HTR-8/SVneo (cell line): ENCODE measurements around the gene PCIF1.

Source experiments
- DNase-seq: peaks from one replicate; pipeline ENCODE4 v3.0.0; 2011; ENCODE audit warnings: low spot score, mixed read lengths; ENCODE audit not compliant: insufficient read length
- FAIRE-seq: peaks from 2 replicates; lab custom pipeline; 2011; peaks lifted over from hg19 to GRCh38; lab: Jason Lieb, UNC

The PCIF1 gene

GRCh38 chr20:45962031-45962755, 27.7 kb downstream of the PCIF1 start:
- peak; percentile 86 for FAIRE-seq

GRCh38 chr20:45963059-45964005, 28.8 kb downstream of the PCIF1 start:
- FAIRE-seq, result peak; percentile 33
- peak; percentile 59 for DNase-seq

More at GRCh38 chr20:45962031-45962755, 27.7 kb downstream of the PCIF1 start:
- no peak for DNase-seq

- FAIRE-seq, result no peak
- no peak for DNase-seq
These were observed 29.5 kb downstream of the PCIF1 start for GRCh38 chr20:45964006-45964400.

DNA sequence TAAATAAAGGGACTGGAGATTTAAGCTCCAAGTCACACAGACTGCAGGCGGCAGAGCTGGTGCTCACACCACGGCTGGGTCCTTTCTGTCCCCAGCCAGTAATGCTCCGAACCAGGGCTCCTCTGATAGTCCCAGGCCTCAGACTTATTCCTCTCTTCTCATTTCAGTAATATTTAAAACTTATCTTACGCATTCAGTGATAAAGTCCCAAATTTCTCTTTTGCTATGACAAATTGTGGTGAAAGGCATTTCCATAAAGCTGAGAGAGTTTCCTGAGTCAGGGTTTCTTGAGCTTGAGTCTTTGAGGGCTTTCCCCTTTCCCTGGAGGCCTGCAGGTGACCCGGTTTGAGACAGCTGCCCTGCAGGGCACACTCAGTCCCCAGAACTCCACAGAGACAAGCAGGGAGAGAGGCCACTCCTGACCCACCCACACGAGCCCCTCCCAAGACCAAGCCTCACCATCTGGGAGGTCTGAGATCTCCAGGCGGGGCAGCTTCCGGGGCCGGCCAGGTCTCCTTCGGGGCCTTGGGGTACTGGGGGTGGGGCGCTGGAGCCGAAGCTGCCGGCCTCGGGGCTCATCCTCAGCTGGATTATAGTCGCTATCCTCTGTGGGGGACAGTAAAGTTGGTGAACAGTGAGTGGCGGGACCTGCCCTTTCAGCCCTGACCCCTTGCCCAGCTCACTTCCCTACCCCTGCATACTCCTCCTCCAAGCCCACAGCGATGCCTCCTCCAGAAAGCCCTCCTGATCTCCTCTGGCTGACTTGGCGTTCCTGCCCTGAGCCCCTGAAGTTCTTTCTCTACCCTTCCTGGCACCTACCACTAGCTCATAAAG, 30.9 kb downstream of the PCIF1 start:
- no peak for FAIRE-seq

DNA sequence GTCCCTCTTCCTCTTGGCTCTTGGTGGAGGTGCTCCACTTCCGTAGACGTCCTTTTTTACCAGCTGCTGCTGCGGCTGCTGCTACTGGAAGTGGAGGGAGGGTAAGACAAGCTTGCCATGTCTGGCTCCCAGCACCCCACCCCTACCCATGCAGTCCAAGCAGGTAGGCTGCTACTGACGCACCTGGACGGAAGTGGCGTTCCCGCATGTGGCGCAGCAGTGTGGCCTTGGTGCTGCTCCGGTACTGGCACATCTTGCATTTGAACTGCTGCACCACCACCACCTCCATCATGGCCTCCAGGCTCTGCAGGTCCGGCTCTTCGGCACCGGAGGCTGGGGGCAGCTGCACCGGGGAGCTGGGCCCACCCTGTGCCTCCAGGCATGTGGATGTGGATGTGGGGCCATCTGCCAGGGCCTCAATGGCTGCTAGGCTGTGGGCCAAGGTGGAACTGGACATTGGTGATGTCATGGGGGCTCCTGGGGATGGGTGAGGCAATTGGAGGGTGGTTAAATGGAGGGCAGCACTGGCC, 33.1 kb downstream of the PCIF1 start:
- FAIRE-seq, result no peak
- DNase-seq, result no peak

More for the DNA sequence above, 30.9 kb downstream of the PCIF1 start:
- no peak for DNase-seq

DNA sequence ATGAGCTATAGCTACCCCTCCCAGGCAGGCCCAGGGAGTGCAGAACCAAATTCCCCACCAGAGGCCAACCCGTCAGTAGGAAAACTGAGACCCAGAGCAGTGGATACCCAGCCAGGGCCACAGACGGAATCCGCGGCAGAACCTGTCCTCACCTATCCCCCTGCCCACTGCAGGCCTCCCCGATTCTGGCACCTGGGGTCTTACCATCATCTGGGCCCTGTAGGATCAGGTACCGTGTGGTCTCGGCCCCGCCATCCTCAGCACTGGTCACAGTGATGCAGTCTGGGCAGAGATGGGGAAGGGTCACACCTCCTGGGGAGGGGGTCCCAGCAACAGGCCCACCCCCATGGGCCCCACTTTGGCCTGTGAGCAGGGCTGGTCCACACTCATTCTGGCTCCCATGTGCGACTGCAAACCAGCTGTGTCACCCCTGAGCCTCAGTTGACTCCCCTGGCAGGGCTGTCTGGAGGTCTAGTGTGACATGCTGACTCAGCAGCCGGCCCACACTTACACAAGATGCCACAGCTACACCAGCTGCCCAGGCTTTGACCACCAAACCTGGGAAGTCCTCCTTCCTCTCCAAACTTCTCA, 33.7 kb downstream of the PCIF1 start:
- DNase-seq, result no peak
- no peak for FAIRE-seq

- no peak for DNase-seq
- no peak for FAIRE-seq
These were observed 34.6 kb downstream of the PCIF1 start for GRCh38 chr20:45968801-45969711.

DNA sequence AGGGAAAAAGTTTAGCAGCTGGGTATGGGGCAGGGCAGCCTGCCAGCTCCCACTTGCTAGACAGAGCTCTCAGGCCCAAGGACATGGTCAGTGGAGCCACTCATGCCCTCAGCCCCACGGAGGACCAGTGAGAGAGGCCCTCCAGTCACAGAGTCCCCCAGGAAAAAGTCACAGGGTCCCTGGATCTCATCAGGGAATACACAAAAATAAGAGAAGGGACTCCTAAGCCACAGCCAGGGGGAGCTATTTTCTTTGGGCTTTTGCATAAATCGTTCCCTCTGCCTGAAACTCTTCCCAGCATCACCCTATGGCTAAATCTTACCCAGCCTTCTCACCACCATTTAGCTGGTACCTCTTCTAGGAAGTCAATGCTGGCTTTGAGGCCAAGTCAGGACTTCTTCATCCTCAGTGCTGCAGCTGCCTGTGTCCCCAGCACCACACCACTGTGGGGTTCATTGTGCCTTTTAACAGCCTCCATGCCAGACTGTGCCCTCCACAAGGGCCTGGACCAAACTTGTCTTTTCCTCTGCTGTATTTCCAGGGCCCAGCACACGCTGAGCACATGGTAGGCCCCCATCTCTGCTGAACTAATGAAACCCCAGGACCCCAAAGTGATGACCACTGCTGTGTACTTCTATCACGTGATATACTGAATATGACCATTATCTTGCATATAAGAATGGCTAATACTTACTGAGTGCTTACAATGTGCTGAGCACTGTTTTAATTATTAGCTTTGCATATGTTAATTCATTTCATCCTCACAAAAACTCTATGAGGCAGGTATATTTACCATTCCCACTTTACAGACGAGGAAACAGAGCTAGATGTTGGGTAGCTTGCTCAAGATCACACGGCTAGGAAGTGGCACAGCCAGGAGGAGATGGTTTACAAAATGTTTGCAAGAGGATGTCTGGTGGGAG, 35.5 kb downstream of the PCIF1 start:
- FAIRE-seq (no peak), DNase-seq (peak; percentile 84)

DNA sequence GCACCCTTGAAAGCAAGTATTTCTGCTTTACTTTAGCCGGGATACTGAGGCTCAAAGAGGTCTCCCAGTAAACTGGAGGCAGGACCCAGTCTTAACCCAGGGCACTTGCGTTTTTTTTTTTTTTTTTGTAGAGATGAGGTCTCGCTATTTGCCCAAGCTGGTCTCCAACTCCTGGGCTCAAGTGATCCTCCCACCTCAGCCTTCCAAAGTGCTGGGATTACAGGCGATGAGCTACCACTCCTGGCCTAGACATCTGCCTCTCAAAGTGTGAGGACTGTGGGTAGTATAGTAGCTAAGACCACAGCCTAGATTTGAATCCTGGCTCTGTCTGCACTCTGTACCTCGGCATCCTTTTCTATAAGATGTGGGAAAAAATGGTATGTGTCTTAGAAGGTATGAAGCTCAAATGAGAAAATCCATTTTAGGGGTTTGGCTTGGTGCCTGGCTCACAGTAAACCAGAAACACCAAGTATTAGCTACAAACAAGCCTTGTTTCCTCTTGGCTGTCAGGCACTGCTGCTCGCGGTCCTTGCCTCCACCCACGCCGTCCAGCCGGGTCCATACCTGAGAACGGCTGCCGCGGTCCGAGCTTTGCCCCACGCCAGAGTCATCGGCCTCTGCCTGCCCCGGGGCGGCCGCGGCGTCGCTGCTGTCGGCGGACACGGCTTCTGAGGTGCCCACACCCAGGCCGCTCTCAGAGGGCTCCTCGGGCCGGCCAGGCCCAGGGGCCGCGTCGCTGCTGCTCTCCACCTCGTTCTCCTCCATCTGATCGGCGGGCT, 36.4 kb downstream of the PCIF1 start:
- DNase-seq (no peak), FAIRE-seq (no peak)

- no peak for DNase-seq
- no peak for FAIRE-seq
These were observed 36.9 kb downstream of the PCIF1 start for GRCh38 chr20:45971425-45971674.

DNA sequence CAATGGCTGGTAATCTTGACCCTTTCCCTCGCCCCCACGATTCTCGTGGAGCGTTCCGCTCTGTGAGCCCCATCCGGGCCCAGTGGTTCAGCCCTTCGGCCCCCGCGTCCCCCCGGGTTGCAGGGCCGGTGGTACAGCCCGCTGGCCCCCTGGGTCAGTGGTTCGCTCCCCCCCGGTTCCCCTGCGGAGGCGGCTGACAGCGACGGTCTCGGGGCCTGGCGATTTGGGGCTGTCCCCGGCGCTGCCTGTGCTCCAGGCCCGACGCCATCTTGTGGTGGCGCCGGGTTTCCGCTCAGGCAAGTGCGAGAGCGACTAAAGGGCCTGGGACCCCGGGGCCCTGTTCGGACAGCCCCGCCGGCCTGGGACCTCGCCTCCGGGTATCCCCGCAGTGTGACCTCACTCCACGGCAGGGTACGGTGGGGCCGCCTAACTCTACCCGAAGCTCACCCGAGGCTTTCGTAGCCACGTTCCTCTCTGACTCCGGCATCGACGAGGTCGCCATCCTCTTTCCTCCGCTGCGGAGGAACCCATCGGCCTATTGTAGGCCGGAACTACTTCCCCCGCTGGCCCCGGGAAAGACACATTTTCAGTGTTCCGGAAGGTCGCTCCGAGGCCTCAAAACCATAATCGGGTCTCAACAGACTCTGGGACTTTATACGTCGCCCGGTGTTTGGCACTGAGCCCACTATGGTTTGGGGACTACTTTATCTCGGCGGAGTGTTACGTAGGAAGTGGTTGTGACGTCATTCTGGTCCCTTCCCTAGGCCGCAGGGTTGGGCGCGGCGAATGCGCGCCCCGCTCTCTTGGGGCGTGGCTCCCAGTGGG, 37.4 kb downstream of the PCIF1 start, which contains the start of gene ZNF335:
Gene ZNF335 (minus strand): TSS at position 529 of the 825 bp plus-strand sequence. CDS start 793 bp downstream, outside the sequence.
- peak; percentile 100 for DNase-seq
- peak; percentile 100 for FAIRE-seq

DNA sequence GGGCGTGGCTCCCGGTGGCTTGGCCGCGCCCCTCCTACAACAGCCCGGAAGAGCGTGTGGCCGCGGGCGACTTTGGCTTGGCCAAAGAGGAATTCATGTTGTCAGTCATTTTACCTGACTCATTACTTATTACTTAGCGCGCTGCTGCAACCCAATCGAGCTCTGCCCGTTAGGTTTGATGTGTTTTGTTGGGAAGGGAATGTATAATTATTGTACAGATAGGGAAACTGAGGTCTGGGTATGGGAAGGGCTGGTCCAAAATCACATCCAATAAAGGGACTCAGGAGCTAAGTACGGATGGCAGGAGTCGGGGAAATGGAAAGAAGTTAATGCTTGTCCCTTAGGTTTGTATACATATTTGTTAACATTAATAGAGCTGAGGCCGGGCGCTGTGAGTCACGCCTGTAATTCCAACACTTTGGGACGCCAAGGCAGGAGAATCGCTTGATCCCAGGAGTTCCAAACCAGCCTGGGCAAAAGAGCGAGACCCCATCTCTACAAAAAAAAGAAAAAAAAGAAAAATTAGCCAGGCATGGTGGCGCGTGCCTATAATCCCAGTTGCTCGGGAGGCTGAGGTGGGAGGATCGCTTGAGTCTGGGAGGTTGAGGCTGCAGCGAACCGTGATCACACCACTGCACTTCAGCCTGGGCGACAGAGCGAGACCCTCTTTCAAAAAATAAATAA, 38.2 kb downstream of the PCIF1 start:
- no peak for FAIRE-seq

GRCh38 chr20:45974896-45975565, 40.5 kb downstream of the PCIF1 start:
- DNase-seq (no peak), FAIRE-seq (no peak)

More for the DNA sequence above, 38.2 kb downstream of the PCIF1 start:
- no peak for DNase-seq

- DNase-seq (no peak), FAIRE-seq (no peak)
These were observed 41.2 kb downstream of the PCIF1 start for GRCh38 chr20:45975686-45976085.

- FAIRE-seq (no peak), DNase-seq (no peak)
These were observed 41.6 kb downstream of the PCIF1 start for GRCh38 chr20:45976086-45976485.
